GM10248 (cell line): Measurements from ENCODE around the gene FGF14.

Experiments used
- CTCF ChIA-PET: fragments of 300-600 bp; sonication (Branson Sonifier 250); formaldehyde crosslinking; extraction: SDS; loops from one replicate; lab custom pipeline; 2021; ENCODE audit warnings: antibody characterized with exemption; lab: Yijun Ruan, JAX
- POLR2A ChIA-PET: fragments of 350-650 bp; sonication (Branson Sonifier 250); formaldehyde crosslinking; extraction: SDS; loops from one replicate; lab custom pipeline; 2020; ENCODE audit warnings: antibody characterized with exemption; lab: Yijun Ruan, JAX
- DNase-seq: peaks from one replicate; pipeline ENCODE4 v3.0.0; 2012; ENCODE audit errors: extremely low spot score
- TF ChIP-seq, protein P1 (sequence below): IDR thresholded peaks from 2 replicates; pipeline ENCODE4 v1.5.1; 2012; ENCODE audit warnings: mild to moderate bottlenecking, low read depth; ENCODE audit errors: extremely low read depth, missing control alignments, control extremely low read depth

The FGF14 gene

GRCh38 chr13:102244607-102245227, 157.1 kb downstream of the FGF14 start:
- CTCF ChIA-PET, result interaction anchor here (1.6 to 2.3 kb wide), 2 partner anchors 12 to 26 kb away, joined by 4 to 9 read pairs; no protein-coding TSS in a partner anchor
- POLR2A ChIA-PET, result no interaction called here
- TF ChIP-seq, protein P1, sequence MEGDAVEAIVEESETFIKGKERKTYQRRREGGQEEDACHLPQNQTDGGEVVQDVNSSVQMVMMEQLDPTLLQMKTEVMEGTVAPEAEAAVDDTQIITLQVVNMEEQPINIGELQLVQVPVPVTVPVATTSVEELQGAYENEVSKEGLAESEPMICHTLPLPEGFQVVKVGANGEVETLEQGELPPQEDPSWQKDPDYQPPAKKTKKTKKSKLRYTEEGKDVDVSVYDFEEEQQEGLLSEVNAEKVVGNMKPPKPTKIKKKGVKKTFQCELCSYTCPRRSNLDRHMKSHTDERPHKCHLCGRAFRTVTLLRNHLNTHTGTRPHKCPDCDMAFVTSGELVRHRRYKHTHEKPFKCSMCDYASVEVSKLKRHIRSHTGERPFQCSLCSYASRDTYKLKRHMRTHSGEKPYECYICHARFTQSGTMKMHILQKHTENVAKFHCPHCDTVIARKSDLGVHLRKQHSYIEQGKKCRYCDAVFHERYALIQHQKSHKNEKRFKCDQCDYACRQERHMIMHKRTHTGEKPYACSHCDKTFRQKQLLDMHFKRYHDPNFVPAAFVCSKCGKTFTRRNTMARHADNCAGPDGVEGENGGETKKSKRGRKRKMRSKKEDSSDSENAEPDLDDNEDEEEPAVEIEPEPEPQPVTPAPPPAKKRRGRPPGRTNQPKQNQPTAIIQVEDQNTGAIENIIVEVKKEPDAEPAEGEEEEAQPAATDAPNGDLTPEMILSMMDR, result no peak
- no peak for DNase-seq

- TF ChIP-seq, protein P1, result no peak
- ChIA-PET CTCF (no interaction called here), POLR2A (no interaction called here)
- DNase-seq, result no peak
These were observed 161.7 kb downstream of the FGF14 start for GRCh38 chr13:102240110-102240509.

DNA sequence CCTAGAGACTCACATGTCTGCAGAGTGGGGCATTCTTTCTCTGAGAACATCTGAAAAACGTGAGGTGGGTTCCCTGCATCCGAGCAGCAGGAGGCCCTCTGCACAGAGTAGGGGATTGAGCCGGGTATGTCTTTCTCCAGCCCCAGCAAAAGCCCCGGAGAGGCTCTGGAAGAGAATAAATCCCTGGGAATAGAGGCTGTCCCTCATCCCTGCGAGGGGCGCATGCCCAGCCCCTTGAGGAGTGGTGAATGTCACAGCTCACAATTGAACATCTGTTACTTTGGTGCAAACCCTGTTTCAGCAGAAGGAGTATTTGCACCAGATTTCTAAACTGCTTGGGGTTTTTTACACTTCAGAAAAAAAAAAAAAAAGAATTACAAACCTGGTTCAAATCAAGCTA, 164.6 kb downstream of the FGF14 start:
- TF ChIP-seq, protein P1, result no peak
- ChIA-PET POLR2A (no interaction called here), CTCF (no interaction called here)
- no peak for DNase-seq

GRCh38 chr13:102236830-102237229, 165.0 kb downstream of the FGF14 start:
- TF ChIP-seq, protein P1, result no peak
- ChIA-PET POLR2A (no interaction called here), CTCF (no interaction called here)
- DNase-seq, result no peak

DNA sequence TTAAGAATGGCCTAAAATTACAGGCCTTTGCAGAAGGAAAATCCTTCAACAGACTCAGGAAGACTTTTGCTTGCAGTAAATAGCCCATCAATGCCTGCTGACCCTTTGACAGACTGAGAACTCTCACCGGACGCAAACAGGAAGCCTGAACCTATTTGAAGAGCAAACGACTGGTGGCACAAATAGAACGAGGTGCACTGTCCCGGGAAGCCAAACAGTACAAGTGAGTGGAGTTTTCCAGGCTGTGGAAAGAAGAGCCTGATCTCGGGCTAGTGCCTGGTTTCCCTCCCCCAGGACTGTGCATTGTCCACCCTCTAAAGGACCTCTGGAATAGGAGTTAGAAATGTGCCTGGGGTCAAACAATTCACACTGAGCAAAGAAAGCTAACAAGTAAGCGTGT, 165.5 kb downstream of the FGF14 start:
- DNase-seq, result no peak
- TF ChIP-seq, protein P1, result no peak
- POLR2A ChIA-PET, result no interaction called here
- CTCF ChIA-PET, result no interaction called here

- ChIA-PET POLR2A (no interaction called here), CTCF (interaction anchor here (1.3 kb wide), 1 partner anchor 23 kb away, joined by 3 read pairs; no protein-coding TSS in a partner anchor)
- no peak for DNase-seq
- TF ChIP-seq, protein P1, result no peak
These were observed 166.2 kb downstream of the FGF14 start for GRCh38 chr13:102235689-102236088.
